SK-N-MC (cell line): Measurements from ENCODE around the gene CELSR1.

Experiments used
- EZH2 ChIP-seq: fragments of 200-600 bp; sonication (generic); IDR thresholded peaks from one replicate; pipeline ENCODE4 v1.6.1; 2017; ENCODE audit warnings: antibody characterized with exemption
- POLR2AphosphoS5 ChIP-seq: IDR thresholded peaks from 2 replicates; pipeline ENCODE4 v1.6.1; 2012; ENCODE audit warnings: mild to moderate bottlenecking, low read depth, low read length, borderline replicate concordance

DNA sequence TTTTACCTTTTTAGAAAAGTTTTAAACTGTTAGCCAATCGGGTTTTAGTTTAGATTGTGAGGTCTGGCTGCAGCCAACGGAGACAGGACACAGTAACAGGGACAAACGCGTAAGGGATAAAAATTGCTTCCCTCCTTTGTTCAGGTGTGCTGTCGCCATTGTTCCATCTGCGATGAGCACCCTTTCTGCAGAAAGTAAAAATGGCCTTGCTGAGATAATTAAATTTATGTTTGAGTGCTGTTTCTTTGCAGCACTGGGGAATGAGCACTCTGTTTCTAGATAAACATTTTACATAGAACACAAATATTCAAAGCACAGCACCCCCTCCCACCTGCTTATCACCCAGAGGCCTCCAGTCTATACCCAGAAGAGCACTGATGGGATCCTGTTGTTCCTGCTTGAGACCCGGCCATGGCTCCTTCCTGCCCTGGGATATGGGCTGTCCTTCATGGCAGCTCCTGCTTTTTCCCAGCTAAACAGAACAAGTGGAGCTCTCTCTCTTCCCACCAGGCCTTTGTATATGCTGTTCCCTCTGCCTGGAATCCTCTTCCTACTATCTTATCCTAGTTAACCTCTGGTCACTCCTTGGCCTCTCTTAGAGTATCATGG lies 34.3 kb upstream of the CELSR1 start:
- TF ChIP-seq EZH2 (no peak), POLR2AphosphoS5 (no peak)
